Natural killer cell (primary cell): ENCODE measurements around the gene UBE4A. TPM values are rescaled to one million over a fixed set of nuclear protein-coding genes. Genes with fewer than 3 reads are reported as not detected.

ENCODE experiments used
- ATAC-seq, 3 donors: fragments of 150-1000 bp in 2 of 3; fragments of 200-7000 bp in 1 of 3; cut with Tn5 transposase; 1 replicate in 1 of 3; 2 replicates in 2 of 3; pipeline ENCODE4 v1.10.0; 2021; ENCODE audit warnings: mild to moderate bottlenecking in 2 of 3, moderate library complexity in 2 of 3
- DNase-seq, 2 donors: peaks; one replicate each; pipeline versions ENCODE4 v3.0.0 to v3.0.0-alpha.2; 2013 to 2021; ENCODE audit warnings: mixed read lengths in 1 of 2
- H3K27ac ChIP-seq: one replicate; pipeline ENCODE4 v1.5.1; 2013; ENCODE audit warnings: mild to moderate bottlenecking, low read length
- H3K27me3 ChIP-seq: one replicate; pipeline ENCODE4 v1.6.1; 2013; ENCODE audit warnings: low read length; ENCODE audit not compliant: control insufficient read depth, insufficient read depth
- H3K36me3 ChIP-seq: one replicate; pipeline ENCODE4 v1.6.1; 2013; ENCODE audit warnings: low read length; ENCODE audit not compliant: control insufficient read depth, insufficient read depth
- H3K4me1 ChIP-seq: one replicate; pipeline ENCODE4 v1.6.1; 2013; ENCODE audit warnings: low read length; ENCODE audit not compliant: control insufficient read depth, insufficient read depth
- H3K4me3 ChIP-seq: one replicate; pipeline ENCODE4 v1.5.1; 2013; ENCODE audit warnings: low read length
- H3K9me3 ChIP-seq: one replicate; pipeline ENCODE4 v1.6.1; 2013; ENCODE audit warnings: low read length; ENCODE audit not compliant: control insufficient read depth, insufficient read depth
- H3K27ac Mint-ChIP-seq, 2 donors: one replicate each; pipeline ENCODE4 v1.8.0; 2022; ENCODE audit warnings: mild to moderate bottlenecking in 2 of 2, mixed read lengths in 2 of 2, moderate library complexity in 1 of 2
- H3K27me3 Mint-ChIP-seq, 2 donors: one replicate each; pipeline ENCODE4 v1.8.0; 2022; ENCODE audit warnings: low read depth in 2 of 2, mixed read lengths in 2 of 2
- H3K36me3 Mint-ChIP-seq: one replicate; pipeline ENCODE4 v1.8.0; 2022; ENCODE audit warnings: mixed read lengths
- H3K4me1 Mint-ChIP-seq, 2 donors: one replicate each; pipeline ENCODE4 v1.8.0; 2022; ENCODE audit warnings: mixed read lengths in 2 of 2
- H3K4me3 Mint-ChIP-seq: one replicate; pipeline ENCODE4 v1.8.0; 2022; ENCODE audit warnings: mild to moderate bottlenecking, moderate library complexity, mixed read lengths
- H3K9me3 Mint-ChIP-seq, 2 donors: one replicate each; pipeline ENCODE4 v1.8.0; 2022; ENCODE audit warnings: mixed read lengths in 2 of 2
- CTCF ChIP-seq: fragments of 200-600 bp; IDR thresholded peaks from one replicate; pipeline ENCODE4 v1.8.0; 2022; ENCODE audit warnings: antibody characterized with exemption
- WGBS: methylation state at CpG from one replicate; pipeline ENCODE4 v1.1.7; 2013; ENCODE audit warnings: missing lambda C conversion rate; ENCODE audit not compliant: insufficient coverage; 5-methylcytosine and 5-hydroxymethylcytosine counted together
- intact Hi-C: fragments of 100-400 bp; cut with micrococcal nuclease; formaldehyde crosslinking; loops from one replicate; pipeline ENCODE4 v1.14.2; 2022
- total RNA-seq, 4 donors: library from RNA; stranded (reverse); fragments of 120-200 nt in 1 of 4; gene quantifications; one replicate each; pipeline versions ENCODE4 v1.2.3 to v1.2.4, GENCODE V29; 2013 to 2022

Gene UBE4A
- total RNA-seq, 3 donors from 2014 or later (not counting 1 experiment from before 2014, with no cell fraction given): 35.1 to 43.9 (median 37.0) TPM

- Histone ChIP-seq H3K9me3 (no peaks in the 10 kb centered on the region), H3K4me3 (no peak overlapping the region), H3K36me3 (peaks cover 3% of the 10 kb centered on the region), H3K27ac (no peak overlapping the region), H3K4me1 (peaks cover 16% of the 10 kb centered on the region), H3K27me3 (no peaks in the 10 kb centered on the region)
- Mint-ChIP-seq H3K27me3 (no peaks in the 10 kb centered on the region), H3K9me3 (peaks cover 0 to 3% of the 10 kb centered on the region in 2 donors), H3K4me1 (peaks cover 36 to 37% of the 10 kb centered on the region in 2 donors), H3K27ac (peak overlapping the region; percentile 97 to 100), H3K36me3 (no peaks in the 10 kb centered on the region), H3K4me3 (no peak overlapping the region)
- DNase-seq (no peak), ATAC-seq (no peak)
- no peak for TF ChIP-seq CTCF
- no CpG with 5 or more reads among the region's 3 CpGs for WGBS
- intact Hi-C loops: loop anchor here (5.0 kb wide), 1 partner anchor 106 kb away; the partner anchor contains the start of gene MPZL3
Observed at GRCh38 chr11:118358071-118358470, 1.3 kb upstream of the UBE4A start.

- intact Hi-C loops: loop anchor here (5.0 kb wide), 1 partner anchor 122 kb away; no protein-coding TSS in a partner anchor
- H3K4me1 Mint-ChIP-seq: peaks cover 22 to 34% of the 10 kb centered on the region in 2 donors
Observed at GRCh38 chr11:118364956-118365615, 5.7 kb downstream of the UBE4A start.

GRCh38 chr11:118366287-118366686 lies 6.9 kb downstream of the UBE4A start:
- H3K27me3 ChIP-seq: no peaks in the 10 kb centered on the region
- H3K36me3 Mint-ChIP-seq: peaks cover 31% of the 10 kb centered on the region
- H3K4me1 Mint-ChIP-seq: peaks cover 16 to 27% of the 10 kb centered on the region in 2 donors
- ATAC-seq (no peak), DNase-seq (no peak)
- H3K27ac ChIP-seq: no peak overlapping the region
- no peak overlapping the region for H3K4me3 ChIP-seq
- no peak overlapping the region for H3K27ac Mint-ChIP-seq
- intact Hi-C loops: no loop called here
- 92% methylated on average over 1 of the region's 1 CpG for WGBS
- no peak overlapping the region for H3K4me3 Mint-ChIP-seq
- no peaks in the 10 kb centered on the region for H3K4me1 ChIP-seq
- peaks cover 70% of the 10 kb centered on the region for H3K36me3 ChIP-seq
- H3K9me3 Mint-ChIP-seq: no peaks in the 10 kb centered on the region
- H3K27me3 Mint-ChIP-seq: no peaks in the 10 kb centered on the region
- no peak for TF ChIP-seq CTCF
- no peaks in the 10 kb centered on the region for H3K9me3 ChIP-seq

More at GRCh38 chr11:118364956-118365615, 5.7 kb downstream of the UBE4A start:
- 92% methylated on average over 2 of the region's 3 CpGs for WGBS
- H3K27ac ChIP-seq: no peak overlapping the region
- H3K9me3 Mint-ChIP-seq: no peaks in the 10 kb centered on the region
- no peaks in the 10 kb centered on the region for H3K9me3 ChIP-seq
- H3K27ac Mint-ChIP-seq: no peak overlapping the region
- peaks cover 57% of the 10 kb centered on the region for H3K36me3 ChIP-seq
- ATAC-seq (no peak), DNase-seq (no peak)
- H3K36me3 Mint-ChIP-seq: peaks cover 26% of the 10 kb centered on the region
- H3K4me3 ChIP-seq: no peak overlapping the region
- peaks cover 7% of the 10 kb centered on the region for H3K4me1 ChIP-seq
- no peaks in the 10 kb centered on the region for H3K27me3 ChIP-seq
- TF ChIP-seq CTCF: no peak
- H3K4me3 Mint-ChIP-seq: no peak overlapping the region
- H3K27me3 Mint-ChIP-seq: no peaks in the 10 kb centered on the region

DNA sequence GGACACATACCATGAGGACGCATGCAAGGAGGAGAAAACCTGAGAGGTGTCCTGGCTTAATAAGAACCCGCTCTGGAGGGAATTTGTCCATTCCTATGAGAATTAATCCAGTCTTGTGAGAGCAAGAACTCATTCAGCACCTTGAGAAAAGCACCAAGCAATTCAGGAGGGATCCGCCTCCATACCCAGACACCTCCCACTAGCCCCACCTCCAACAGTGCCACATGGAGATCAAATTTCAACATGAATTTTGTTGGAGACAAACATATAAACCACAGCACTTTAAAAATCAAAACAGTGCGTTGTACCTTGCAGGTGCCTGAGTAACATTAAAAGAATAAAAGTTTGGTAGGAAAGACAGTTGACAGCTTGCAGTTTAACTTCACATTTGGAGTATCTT lies 11.4 kb downstream of the UBE4A start:
- Mint-ChIP-seq H3K36me3 (peaks cover 66% of the 10 kb centered on the region), H3K27ac (no peak overlapping the region)
- ATAC-seq: no peak

More for the DNA sequence above, 11.4 kb downstream of the UBE4A start:
- H3K9me3 ChIP-seq: no peaks in the 10 kb centered on the region
- H3K27me3 ChIP-seq: no peaks in the 10 kb centered on the region
- TF ChIP-seq CTCF: no peak
- 100% methylated on average over 3 of the region's 4 CpGs for WGBS
- H3K9me3 Mint-ChIP-seq: no peaks in the 10 kb centered on the region
- H3K4me3 Mint-ChIP-seq: no peak overlapping the region
- H3K4me3 ChIP-seq: no peak overlapping the region
- DNase-seq: no peak
- no peaks in the 10 kb centered on the region for H3K4me1 ChIP-seq
- H3K4me1 Mint-ChIP-seq: no peaks in the 10 kb centered on the region
- H3K36me3 ChIP-seq: peaks cover 84% of the 10 kb centered on the region
- no peaks in the 10 kb centered on the region for H3K27me3 Mint-ChIP-seq
- intact Hi-C loops: no loop called here
- no peak overlapping the region for H3K27ac ChIP-seq
